Neural progenitor cell (in vitro differentiated cells): ENCODE measurements around the gene ACOXL. TPM values are rescaled to one million over a fixed set of nuclear protein-coding genes. Genes with fewer than 3 reads are reported as not detected.

ENCODE experiments used
- DNase-seq: peaks from one replicate; pipeline ENCODE4 v3.0.0-alpha.2; 2016; ENCODE audit warnings: low spot score
- H2AFZ ChIP-seq: fragments of 200-600 bp; sonication (generic); replicated peaks from 2 replicates; pipeline ENCODE4 v1.6.1; 2016; ENCODE audit warnings: antibody characterized with exemption
- H3F3A ChIP-seq: fragments of 200-600 bp; sonication (generic); 2 replicates; pipeline ENCODE4 v1.6.1; 2016; ENCODE audit warnings: antibody characterized with exemption, low read depth
- H3K27ac ChIP-seq: fragments of 200-600 bp; sonication (generic); 2 replicates; pipeline ENCODE4 v1.5.1; 2016; ENCODE audit warnings: mild to moderate bottlenecking
- H3K27me3 ChIP-seq: fragments of 200-600 bp; sonication (generic); 2 replicates; pipeline ENCODE4 v1.6.1; 2016; ENCODE audit warnings: mild to moderate bottlenecking, moderate library complexity
- H3K36me3 ChIP-seq: fragments of 200-600 bp; sonication (generic); 2 replicates; pipeline ENCODE4 v1.5.1; 2016
- H3K4me1 ChIP-seq: fragments of 200-600 bp; sonication (generic); 2 replicates; pipeline ENCODE4 v1.6.1; 2016; ENCODE audit warnings: mixed run types
- H3K4me2 ChIP-seq: fragments of 200-600 bp; sonication (generic); 2 replicates; pipeline ENCODE4 v1.6.1; 2016
- H3K4me3 ChIP-seq: fragments of 200-600 bp; sonication (generic); 2 replicates; pipeline ENCODE4 v1.5.1; 2016
- H3K79me2 ChIP-seq: fragments of 200-600 bp; sonication (generic); 2 replicates; pipeline ENCODE4 v1.6.1; 2016; ENCODE audit warnings: low read depth
- H3K9ac ChIP-seq: fragments of 200-600 bp; sonication (generic); 2 replicates; pipeline ENCODE4 v1.6.1; 2016
- H3K9me3 ChIP-seq: fragments of 200-600 bp; sonication (generic); 2 replicates; pipeline ENCODE4 v1.5.1; 2016; ENCODE audit warnings: low read depth
- H4K20me1 ChIP-seq: fragments of 200-600 bp; sonication (generic); 2 replicates; pipeline ENCODE4 v1.6.1; 2016; ENCODE audit warnings: low read depth
- H3K27ac Mint-ChIP-seq: 3 replicates; pipeline ENCODE4 v1.8.0; 2021; ENCODE audit warnings: mixed read lengths
- H3K27me3 Mint-ChIP-seq: 2 replicates; pipeline ENCODE4 v1.8.0; 2022; ENCODE audit warnings: low read depth, mild to moderate bottlenecking, inconsistent platforms, moderate library complexity, mixed read lengths; ENCODE audit not compliant: insufficient read depth
- H3K36me3 Mint-ChIP-seq: 3 replicates; pipeline ENCODE4 v1.8.0; 2021; ENCODE audit warnings: mixed read lengths
- H3K4me1 Mint-ChIP-seq: 3 replicates; pipeline ENCODE4 v1.8.0; 2021; ENCODE audit warnings: mixed read lengths
- H3K4me3 Mint-ChIP-seq: 3 replicates; pipeline ENCODE4 v1.8.0; 2021; ENCODE audit warnings: mild to moderate bottlenecking, moderate library complexity, mixed read lengths
- H3K9me3 Mint-ChIP-seq: 3 replicates; pipeline ENCODE4 v1.8.0; 2020; ENCODE audit warnings: mixed read lengths
- CTCF ChIP-seq: fragments of 200-600 bp; sonication (generic); IDR thresholded peaks from 2 replicates; pipeline ENCODE4 v1.5.1; 2017; ENCODE audit warnings: antibody characterized with exemption, mild to moderate bottlenecking
- EZH2 ChIP-seq: fragments of 200-600 bp; sonication (generic); IDR thresholded peaks from 2 replicates; pipeline ENCODE4 v1.6.1; 2017; ENCODE audit warnings: antibody characterized with exemption, mild to moderate bottlenecking, moderate library complexity
- EZH2phosphoT487 ChIP-seq: fragments of 200-600 bp; sonication (generic); IDR thresholded peaks from 2 replicates; pipeline ENCODE4 v1.6.1; 2017; ENCODE audit warnings: antibody characterized with exemption
- total RNA-seq: library from RNA; depleted of rRNA; stranded (reverse); fragments of >200 nt; gene quantifications from 2 replicates; pipeline ENCODE4 v1.2.3, GENCODE V29; 2015; ENCODE audit warnings: low replicate concordance

ACOXL gene
- total RNA-seq, 1 donor from 2014 or later, result 2.9 TPM

DNA sequence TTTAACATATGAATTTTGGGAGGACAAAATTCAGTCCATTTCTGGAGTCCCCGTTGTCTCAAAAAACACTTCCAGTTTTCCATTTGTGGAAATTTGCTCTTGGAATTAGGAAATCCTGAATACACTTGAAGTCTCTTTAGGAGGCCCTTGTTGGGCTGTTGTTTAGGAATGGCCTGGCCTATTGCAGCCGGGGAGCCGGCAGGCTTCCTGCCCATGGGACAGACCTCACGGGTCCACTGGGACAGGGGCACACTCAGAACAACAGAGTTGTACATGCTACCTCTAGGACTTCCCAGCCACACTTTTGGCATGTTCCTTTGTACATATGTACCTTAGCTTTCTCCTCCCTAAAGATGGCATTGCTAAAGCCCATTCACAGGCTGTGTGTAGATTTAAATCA is 57.3 kb downstream of the ACOXL start:
- no peak overlapping the region for H3K4me3 Mint-ChIP-seq
- Histone ChIP-seq H3K27me3 (no peaks in the 10 kb centered on the region), H3K27ac (no peak overlapping the region), H3K9ac (no peak overlapping the region), H3K9me3 (no peaks in the 10 kb centered on the region), H3K79me2 (no peaks in the 10 kb centered on the region), H3K36me3 (no peaks in the 10 kb centered on the region), H2AFZ (no peak overlapping the region), H3F3A (no peaks in the 10 kb centered on the region), H3K4me2 (no peak overlapping the region), H4K20me1 (no peaks in the 10 kb centered on the region), H3K4me3 (no peak overlapping the region), H3K4me1 (peaks cover 8% of the 10 kb centered on the region)
- no peaks in the 10 kb centered on the region for H3K36me3 Mint-ChIP-seq
- no peak for DNase-seq
- peaks cover 7% of the 10 kb centered on the region for H3K27me3 Mint-ChIP-seq
- TF ChIP-seq EZH2phosphoT487 (no peak), EZH2 (no peak), CTCF (no peak)
- H3K9me3 Mint-ChIP-seq, result no peaks in the 10 kb centered on the region
- H3K27ac Mint-ChIP-seq, result no peak overlapping the region
- peaks cover 6% of the 10 kb centered on the region for H3K4me1 Mint-ChIP-seq

DNA sequence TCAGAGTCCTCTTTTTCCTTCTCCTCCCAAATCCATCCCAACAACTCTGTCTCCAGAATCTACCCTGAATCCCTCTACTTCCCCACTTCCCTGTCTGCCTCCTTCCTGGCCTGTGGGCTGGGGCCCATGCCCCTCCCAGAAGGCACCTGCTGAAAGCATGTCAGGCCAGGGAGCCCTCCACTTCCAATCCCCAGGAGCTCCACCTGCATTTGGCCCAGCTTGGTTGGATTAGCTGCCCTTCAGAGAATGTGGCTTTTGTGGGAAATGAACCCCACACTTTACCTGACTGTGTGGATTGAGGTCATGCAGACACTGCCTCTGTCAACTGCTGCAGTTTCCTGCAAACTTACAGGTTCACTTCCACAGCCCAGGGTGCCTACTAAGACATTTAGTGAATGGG is 58.5 kb downstream of the ACOXL start:
- H3F3A ChIP-seq, result no peaks in the 10 kb centered on the region
- H3K27ac ChIP-seq, result no peak overlapping the region
- Mint-ChIP-seq H3K36me3 (no peaks in the 10 kb centered on the region), H3K4me1 (peaks cover 6% of the 10 kb centered on the region), H3K9me3 (no peaks in the 10 kb centered on the region), H3K4me3 (no peak overlapping the region), H3K27me3 (peaks cover 5% of the 10 kb centered on the region), H3K27ac (no peak overlapping the region)
- H3K9ac ChIP-seq, result no peak overlapping the region
- H3K4me1 ChIP-seq, result peaks cover 8% of the 10 kb centered on the region
- H4K20me1 ChIP-seq, result no peaks in the 10 kb centered on the region
- DNase-seq, result no peak
- H3K36me3 ChIP-seq, result no peaks in the 10 kb centered on the region
- H3K27me3 ChIP-seq, result no peaks in the 10 kb centered on the region
- H3K4me2 ChIP-seq, result no peak overlapping the region
- TF ChIP-seq CTCF (no peak), EZH2phosphoT487 (no peak), EZH2 (no peak)
- H3K79me2 ChIP-seq, result no peaks in the 10 kb centered on the region
- no peak overlapping the region for H2AFZ ChIP-seq
- no peak overlapping the region for H3K4me3 ChIP-seq
- H3K9me3 ChIP-seq, result no peaks in the 10 kb centered on the region

GRCh38 chr2:110791435-110791834 is 59.1 kb downstream of the ACOXL start:
- H3K9me3 Mint-ChIP-seq, result no peaks in the 10 kb centered on the region
- H3K27me3 ChIP-seq, result no peaks in the 10 kb centered on the region
- H3K4me3 Mint-ChIP-seq, result no peak overlapping the region
- peaks cover 5% of the 10 kb centered on the region for H3K27me3 Mint-ChIP-seq
- peaks cover 8% of the 10 kb centered on the region for H3K4me1 ChIP-seq
- H2AFZ ChIP-seq, result no peak overlapping the region
- H3K9ac ChIP-seq, result no peak overlapping the region
- no peak overlapping the region for H3K27ac Mint-ChIP-seq
- no peaks in the 10 kb centered on the region for H4K20me1 ChIP-seq
- DNase-seq, result no peak
- no peak overlapping the region for H3K27ac ChIP-seq
- H3K4me2 ChIP-seq, result no peak overlapping the region
- no peaks in the 10 kb centered on the region for H3K79me2 ChIP-seq
- H3F3A ChIP-seq, result no peaks in the 10 kb centered on the region
- peaks cover 6% of the 10 kb centered on the region for H3K4me1 Mint-ChIP-seq
- TF ChIP-seq EZH2phosphoT487, result no peak
- TF ChIP-seq EZH2, result no peak
- no peaks in the 10 kb centered on the region for H3K36me3 Mint-ChIP-seq
- H3K36me3 ChIP-seq, result no peaks in the 10 kb centered on the region
- no peaks in the 10 kb centered on the region for H3K9me3 ChIP-seq
- H3K4me3 ChIP-seq, result no peak overlapping the region

DNA sequence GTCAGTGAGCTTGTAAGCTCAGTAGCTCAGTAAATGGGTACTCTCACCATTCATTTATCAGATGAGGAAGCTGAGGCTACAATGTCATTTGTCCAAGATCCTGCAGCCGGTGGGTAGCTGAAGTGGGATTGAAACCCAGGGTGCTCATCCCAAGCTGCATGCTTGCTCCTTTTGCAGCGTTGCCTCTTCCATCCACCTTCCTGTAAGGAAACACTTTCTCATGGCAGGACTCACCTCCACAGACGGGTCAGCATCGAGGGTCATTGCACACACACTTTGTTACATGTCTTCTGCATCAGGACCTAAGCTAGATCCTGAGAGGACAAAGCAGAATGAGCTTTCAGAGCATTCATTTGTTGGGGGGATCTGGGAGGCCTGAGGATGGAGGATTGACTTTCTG is 60.7 kb downstream of the ACOXL start:
- Histone ChIP-seq H3K27me3 (no peaks in the 10 kb centered on the region), H3K4me2 (no peak overlapping the region), H3K9ac (no peak overlapping the region), H3F3A (no peaks in the 10 kb centered on the region), H2AFZ (no peak overlapping the region), H3K36me3 (no peaks in the 10 kb centered on the region), H3K4me3 (no peak overlapping the region), H3K9me3 (no peaks in the 10 kb centered on the region), H3K4me1 (peaks cover 8% of the 10 kb centered on the region), H4K20me1 (no peaks in the 10 kb centered on the region), H3K79me2 (no peaks in the 10 kb centered on the region), H3K27ac (no peak overlapping the region)
- Mint-ChIP-seq H3K27me3 (peaks cover 5% of the 10 kb centered on the region), H3K9me3 (no peaks in the 10 kb centered on the region), H3K36me3 (no peaks in the 10 kb centered on the region), H3K27ac (no peak overlapping the region), H3K4me1 (peaks cover 6% of the 10 kb centered on the region), H3K4me3 (no peak overlapping the region)
- TF ChIP-seq CTCF (no peak), EZH2 (no peak), EZH2phosphoT487 (no peak)
- DNase-seq, result no peak
